ENCODE measurements around the gene SERGEF.

Gene SERGEF

GRCh38 chr11:17786824-17787525 is 225.9 kb downstream of the SERGEF start:
- Histone ChIP-seq H3K36me3 (peaks cover 21% of the 10 kb centered on the region), H3K4me3 (no peak overlapping the region), H3K27me3 (no peaks in the 10 kb centered on the region), H3K27ac (no peak overlapping the region), H3K4me2 (no peak overlapping the region), H3K9me3 (no peaks in the 10 kb centered on the region), H3K4me1 (0 out of 2 replicates have a peak, but pooled peaks cover 10% of the 10 kb centered on the region), H3K9ac (no peak overlapping the region), H4K20me1 (no peaks in the 10 kb centered on the region)
- no peak for TF ChIP-seq Cebpa-rat (IDR thresholded peaks at IDR 0.05)

GRCh38 chr11:17783878-17784277 is 229.0 kb downstream of the SERGEF start:
- Histone ChIP-seq H3K27ac (no peak overlapping the region), H3K9ac (no peak overlapping the region), H3K36me3 (peaks cover 21% of the 10 kb centered on the region), H3K9me3 (no peaks in the 10 kb centered on the region), H3K4me2 (no peak overlapping the region), H4K20me1 (no peaks in the 10 kb centered on the region), H3K27me3 (no peaks in the 10 kb centered on the region), H3K4me1 (0 out of 2 replicates have a peak, but pooled peaks cover 10% of the 10 kb centered on the region), H3K4me3 (no peak overlapping the region)
- TF ChIP-seq Cebpa-rat (IDR thresholded peaks at IDR 0.05), result no peak

GRCh38 chr11:17782603-17783337 is 230.1 kb downstream of the SERGEF start:
- Histone ChIP-seq H3K4me2 (no peak overlapping the region), H3K36me3 (peaks cover 15% of the 10 kb centered on the region; the same call in 1 of the 2 replicates), H4K20me1 (no peaks in the 10 kb centered on the region), H3K9ac (no peak overlapping the region), H3K4me1 (0 out of 2 replicates have a peak, but pooled peaks cover 10% of the 10 kb centered on the region), H3K27me3 (no peaks in the 10 kb centered on the region), H3K4me3 (no peak overlapping the region), H3K27ac (no peak overlapping the region), H3K9me3 (no peaks in the 10 kb centered on the region)
- TF ChIP-seq Cebpa-rat (IDR thresholded peaks at IDR 0.05), result no peak

- H3K9me3 ChIP-seq, result no peaks in the 10 kb centered on the region
- H3K27ac ChIP-seq, result no peak overlapping the region
- H3K4me3 ChIP-seq, result no peak overlapping the region
- H3K36me3 ChIP-seq, result peaks cover 12% of the 10 kb centered on the region; the same call in 1 of the 2 replicates
- H3K9ac ChIP-seq, result no peak overlapping the region
- H3K4me2 ChIP-seq, result no peak overlapping the region
- no peaks in the 10 kb centered on the region for H3K27me3 ChIP-seq
- H4K20me1 ChIP-seq, result no peaks in the 10 kb centered on the region
- peaks cover 14% of the 10 kb centered on the region for H3K4me1 ChIP-seq
- no peak for TF ChIP-seq Cebpa-rat (IDR thresholded peaks at IDR 0.05)
Observed at GRCh38 chr11:17782145-17782544, 230.7 kb downstream of the SERGEF start.

GRCh38 chr11:17781626-17782025 is 231.2 kb downstream of the SERGEF start:
- Histone ChIP-seq H3K4me3 (no peak overlapping the region), H3K27ac (no peak overlapping the region), H3K9ac (no peak overlapping the region), H3K27me3 (no peaks in the 10 kb centered on the region), H3K4me2 (no peak overlapping the region), H3K4me1 (peaks cover 19% of the 10 kb centered on the region), H3K9me3 (no peaks in the 10 kb centered on the region), H3K36me3 (peaks cover 6% of the 10 kb centered on the region; the same call in 1 of the 2 replicates), H4K20me1 (no peaks in the 10 kb centered on the region)
- no peak for TF ChIP-seq Cebpa-rat (IDR thresholded peaks at IDR 0.05)

GRCh38 chr11:17781221-17781620 is 231.6 kb downstream of the SERGEF start:
- TF ChIP-seq Cebpa-rat (IDR thresholded peaks at IDR 0.05), result no peak
- no peaks in the 10 kb centered on the region for H4K20me1 ChIP-seq
- no peak overlapping the region for H3K27ac ChIP-seq
- no peaks in the 10 kb centered on the region for H3K27me3 ChIP-seq
- H3K9ac ChIP-seq, result no peak overlapping the region
- peaks cover 6% of the 10 kb centered on the region; the same call in 1 of the 2 replicates for H3K36me3 ChIP-seq
- peaks cover 23% of the 10 kb centered on the region for H3K4me1 ChIP-seq
- no peak overlapping the region for H3K4me3 ChIP-seq
- H3K9me3 ChIP-seq, result no peaks in the 10 kb centered on the region
- no peak overlapping the region for H3K4me2 ChIP-seq

- no peak overlapping the region for H3K27ac ChIP-seq
- no peaks in the 10 kb centered on the region for H4K20me1 ChIP-seq
- H3K4me2 ChIP-seq, result no peak overlapping the region
- no peak for TF ChIP-seq Cebpa-rat (IDR thresholded peaks at IDR 0.05)
- no peaks in the 10 kb centered on the region for H3K9me3 ChIP-seq
- H3K4me1 ChIP-seq, result peaks cover 29% of the 10 kb centered on the region
- no peaks in the 10 kb centered on the region for H3K27me3 ChIP-seq
- H3K36me3 ChIP-seq, result peaks cover under 1% of the 10 kb centered on the region; the same call in 1 of the 2 replicates
- H3K4me3 ChIP-seq, result no peak overlapping the region
- H3K9ac ChIP-seq, result no peak overlapping the region
Observed at GRCh38 chr11:17780668-17781067, 232.2 kb downstream of the SERGEF start.

- Histone ChIP-seq H3K9ac (no peak overlapping the region), H3K4me2 (no peak overlapping the region), H3K4me1 (peaks cover 33% of the 10 kb centered on the region), H3K27me3 (no peaks in the 10 kb centered on the region), H3K27ac (no peak overlapping the region), H4K20me1 (no peaks in the 10 kb centered on the region), H3K9me3 (no peaks in the 10 kb centered on the region), H3K4me3 (no peak overlapping the region), H3K36me3 (no peaks in the 10 kb centered on the region)
- no peak for TF ChIP-seq Cebpa-rat (IDR thresholded peaks at IDR 0.05)
Observed at GRCh38 chr11:17779861-17780594, 232.8 kb downstream of the SERGEF start.

- H3K4me1 ChIP-seq, result peaks cover 33% of the 10 kb centered on the region
- no peak overlapping the region for H3K27ac ChIP-seq
- H3K4me2 ChIP-seq, result no peak overlapping the region
- H3K36me3 ChIP-seq, result no peaks in the 10 kb centered on the region
- no peak overlapping the region for H3K4me3 ChIP-seq
- no peaks in the 10 kb centered on the region for H4K20me1 ChIP-seq
- no peaks in the 10 kb centered on the region for H3K27me3 ChIP-seq
- no peak overlapping the region for H3K9ac ChIP-seq
- no peaks in the 10 kb centered on the region for H3K9me3 ChIP-seq
- no peak for TF ChIP-seq Cebpa-rat (IDR thresholded peaks at IDR 0.05)
Observed at GRCh38 chr11:17778956-17779860, 233.6 kb downstream of the SERGEF start.

Data from BLaER1 (cell line).